Esophagus squamous epithelium (tissue), 5 donors: ENCODE results near the gene PCDHGB2. TPM values are rescaled to one million over a fixed set of nuclear protein-coding genes. Genes with fewer than 3 reads are reported as not detected.
A peak's percentile ranks its signal among the peaks of the same experiment; 100 is the strongest.

Source experiments
- DNase-seq: peaks from one replicate; lab custom pipeline; 2025; lab: John Stamatoyannopoulos, UW
- H3K27ac ChIP-seq, 4 donors: fragments of 200-600 bp; sonication (generic); one replicate each; pipeline ENCODE4 v1.5.1; 2016 to 2019; ENCODE audit warnings: mild to moderate bottlenecking in 1 of 4
- H3K27me3 ChIP-seq, 4 donors: fragments of 200-600 bp; sonication (generic); 1 replicate in 3 of 4; 2 replicates in 1 of 4; pipeline versions ENCODE4 v1.5.1 to v1.6.0; 2017 to 2021; ENCODE audit warnings: antibody characterized with exemption in 1 of 4
- H3K36me3 ChIP-seq, 3 donors: fragments of 200-600 bp; sonication (generic); one replicate each; pipeline ENCODE4 v1.5.1; 2016 to 2019
- H3K4me1 ChIP-seq, 3 donors: fragments of 200-600 bp; sonication (generic); one replicate each; pipeline ENCODE4 v1.5.1; 2017 to 2019
- H3K4me3 ChIP-seq, 4 donors: fragments of 200-600 bp; sonication (generic); 1 replicate in 3 of 4; 2 replicates in 1 of 4; pipeline ENCODE4 v1.5.1; 2016 to 2019; ENCODE audit warnings: mild to moderate bottlenecking in 2 of 4, moderate library complexity in 1 of 4
- H3K9me3 ChIP-seq, 3 donors: fragments of 200-600 bp; sonication (generic); one replicate each; pipeline ENCODE4 v1.5.1; 2016 to 2019
- CTCF ChIP-seq, 6 experiments: fragments of 450-650 bp in 4 of 6; fragments of 200-600 bp in 2 of 6; sonication (generic) in 2 of 6; IDR thresholded peaks; one replicate each; pipeline ENCODE4 v1.5.1; 2016 to 2019; ENCODE audit warnings: antibody characterized with exemption in 6 of 6, mild to moderate bottlenecking in 4 of 6, moderate library complexity in 4 of 6
- POLR2A ChIP-seq, 4 donors: fragments of 450-650 bp; IDR thresholded peaks; one replicate each; pipeline ENCODE4 v1.6.1; 2017; ENCODE audit warnings: antibody characterized with exemption in 4 of 4, mild to moderate bottlenecking in 4 of 4, moderate library complexity in 3 of 4
- WGBS, 2 donors: methylation state at CpG; one replicate each; pipeline ENCODE4 v1.1.5; 2018; 5-methylcytosine and 5-hydroxymethylcytosine counted together
- intact Hi-C: fragments of 100-400 bp; cut with DNase I; formaldehyde crosslinking; loops from one replicate; pipeline ENCODE4 v1.15.0; 2022
- total RNA-seq, 4 donors: library from RNA; depleted of rRNA; stranded (reverse); fragments of >200 nt; gene quantifications; one replicate each; pipeline ENCODE4 v1.1.0, GENCODE V29; 2016
- donor health status: DM: yes; HTN: yes; CAD: no.

The PCDHGB2 gene
- total RNA-seq, 4 donors from 2014 or later: 0.09 to 2.9 (median 1.8) TPM

- 3 to 4% methylated on average over 32 to 41 of the region's 67 CpGs for WGBS, 2 donors
Measured at GRCh38 chr5:141320225-141321169, 39.3 kb upstream of the PCDHGB2 start, which contains the start of gene TAF7. Gene TAF7 (minus strand): TSS chr5:141320784. CDS start chr5:141320044, 740 bp downstream.

GRCh38 chr5:141322261-141322660 is 37.5 kb upstream of the PCDHGB2 start:
- Histone ChIP-seq H3K4me1 (peaks cover 0 to 13% (median 4%) of the 10 kb centered on the region in 3 donors), H3K27me3 (peaks cover 0 to 5% (median 0%) of the 10 kb centered on the region in 4 donors), H3K36me3 (peaks cover 5 to 26% (median 10%) of the 10 kb centered on the region in 3 donors), H3K9me3 (peaks cover 19 to 80% (median 36%) of the 10 kb centered on the region in 3 donors), H3K4me3 (no peak overlapping the region), H3K27ac (no peak overlapping the region)
- no peak for TF ChIP-seq POLR2A (IDR thresholded peaks at IDR 0.05)
- TF ChIP-seq CTCF (IDR thresholded peaks at IDR 0.05): no peak
- intact Hi-C loops: no loop called here
- no peak for DNase-seq
- WGBS, 2 donors: 81 to 87% methylated on average over 3 of the region's 3 CpGs

More at GRCh38 chr5:141320225-141321169, 39.3 kb upstream of the PCDHGB2 start, which contains the start of gene TAF7:
- Histone ChIP-seq H3K9me3 (peaks cover 19 to 86% (median 53%) of the 10 kb centered on the region in 3 donors), H3K27me3 (no peaks in the 10 kb centered on the region), H3K27ac (peak within 1 kb of the TSS; percentile 86 to 97 (median 95)), H3K4me1 (peaks cover 0 to 13% (median 4%) of the 10 kb centered on the region in 3 donors), H3K36me3 (peaks cover 5 to 44% (median 10%) of the 10 kb centered on the region in 3 donors), H3K4me3 (peak within 1 kb of the TSS; percentile 55 to 82 (median 76))
- peak in 3 of 4 donors; percentile 79 to 95 (median 85) for TF ChIP-seq POLR2A (IDR thresholded peaks at IDR 0.05)
- TF ChIP-seq CTCF (IDR thresholded peaks at IDR 0.05): peak; percentile 73 to 88 (median 80)
- intact Hi-C loops: no loop called here
- DNase-seq: peak; percentile 63

- WGBS, 2 donors: 18 to 30% methylated on average over 26 to 27 of the region's 27 CpGs
Measured at GRCh38 chr5:141326088-141326854, 33.5 kb upstream of the PCDHGB2 start.

GRCh38 chr5:141328231-141328630 is 31.6 kb upstream of the PCDHGB2 start:
- Histone ChIP-seq H3K27ac (no peak overlapping the region), H3K4me3 (no peak overlapping the region), H3K4me1 (no peaks in the 10 kb centered on the region), H3K36me3 (no peaks in the 10 kb centered on the region), H3K27me3 (peaks cover 0 to 62% (median 0%) of the 10 kb centered on the region in 4 donors), H3K9me3 (peaks cover 0 to 77% (median 24%) of the 10 kb centered on the region in 3 donors)
- intact Hi-C loops: no loop called here
- WGBS, 2 donors: 60 to 82% methylated on average over 1 to 6 of the region's 8 CpGs
- DNase-seq: no peak
- TF ChIP-seq CTCF (IDR thresholded peaks at IDR 0.05) (no peak), POLR2A (IDR thresholded peaks at IDR 0.05) (no peak)

More at GRCh38 chr5:141326088-141326854, 33.5 kb upstream of the PCDHGB2 start:
- intact Hi-C loops: no loop called here
- DNase-seq: no peak
- Histone ChIP-seq H3K36me3 (no peaks in the 10 kb centered on the region), H3K4me3 (peak overlapping the region; percentile 2 to 58 (median 29)), H3K27me3 (peaks cover 0 to 43% (median 0%) of the 10 kb centered on the region in 4 donors), H3K9me3 (peaks cover 0 to 75% (median 14%) of the 10 kb centered on the region in 3 donors), H3K27ac (peak overlapping the region in 2 of 4 donors; percentile 51), H3K4me1 (peaks cover 0 to 2% (median 0%) of the 10 kb centered on the region in 3 donors)
- peak in 1 of 4 donors; percentile 20 for TF ChIP-seq POLR2A (IDR thresholded peaks at IDR 0.05)
- peak in 2 of 6 experiments; percentile 23 to 39 for TF ChIP-seq CTCF (IDR thresholded peaks at IDR 0.05)
